Type B pancreatic cell (in vitro differentiated cells): ENCODE measurements around the gene MTA2. TPM values are rescaled to one million over a fixed set of nuclear protein-coding genes. Genes with fewer than 3 reads are reported as not detected.
A peak's percentile ranks its signal among the peaks of the same experiment; 100 is the strongest.

Experiments used
- DNase-seq: peaks from one replicate; pipeline ENCODE4 v3.0.0; 2021; ENCODE audit warnings: mixed read lengths; ENCODE audit not compliant: unreplicated experiment; ENCODE audit errors: extremely low spot score
- H3K27ac Mint-ChIP-seq: 2 replicates; pipeline ENCODE4 v1.8.0; 2021; ENCODE audit warnings: mild to moderate bottlenecking, mixed read lengths
- H3K27me3 Mint-ChIP-seq: 2 replicates; pipeline ENCODE4 v1.8.0; 2021; ENCODE audit warnings: mixed read lengths
- H3K36me3 Mint-ChIP-seq: 2 replicates; pipeline ENCODE4 v1.8.0; 2021; ENCODE audit warnings: mixed read lengths
- H3K4me1 Mint-ChIP-seq: one replicate; pipeline ENCODE4 v1.8.0; 2021; ENCODE audit warnings: mixed read lengths; ENCODE audit not compliant: unreplicated experiment
- H3K4me3 Mint-ChIP-seq: 2 replicates; pipeline ENCODE4 v1.8.0; 2021; ENCODE audit warnings: mild to moderate bottlenecking, mixed read lengths
- H3K9me3 Mint-ChIP-seq: 2 replicates; pipeline ENCODE4 v1.8.0; 2021; ENCODE audit warnings: mixed read lengths
- CTCF ChIP-seq: fragments of 200-600 bp; sonication (generic); conservative IDR thresholded peaks from 2 replicates; pipeline ENCODE4 v1.5.0; 2021; ENCODE audit warnings: antibody characterized with exemption, mild to moderate bottlenecking
- total RNA-seq: library from RNA; stranded (reverse); gene quantifications from 2 replicates; pipeline ENCODE4 v1.2.1, GENCODE V29; 2021; ENCODE audit warnings: low replicate concordance

Gene MTA2
- total RNA-seq, 1 donor from 2014 or later = 152 TPM

DNA sequence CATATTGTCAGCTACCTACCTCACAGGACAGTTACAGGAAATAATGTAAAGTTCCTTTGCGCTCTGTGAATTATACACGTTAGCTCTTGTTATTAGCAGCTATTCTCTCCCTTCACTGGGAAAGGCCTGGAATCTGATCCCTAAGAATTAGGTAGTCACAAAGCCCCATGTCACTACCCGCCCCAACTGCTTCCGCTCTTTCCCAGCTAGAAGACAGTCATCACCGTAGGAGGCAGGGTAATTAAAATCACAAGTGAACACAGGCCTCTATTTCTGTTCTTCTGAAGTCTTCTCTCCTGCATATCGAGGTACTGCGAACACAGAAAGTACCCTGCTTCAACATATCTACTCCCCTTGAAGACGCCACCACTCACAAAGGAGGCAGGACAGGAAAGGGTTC, 42.5 kb downstream of the MTA2 start:
- DNase-seq = no peak
- no peaks in the 10 kb centered on the region for H3K9me3 Mint-ChIP-seq
- H3K4me1 Mint-ChIP-seq = peaks cover 57% of the 10 kb centered on the region
- no peak overlapping the region for H3K4me3 Mint-ChIP-seq
- H3K27ac Mint-ChIP-seq = peak overlapping the region; percentile 98
- TF ChIP-seq CTCF = no peak
- peaks cover 33% of the 10 kb centered on the region for H3K36me3 Mint-ChIP-seq
- H3K27me3 Mint-ChIP-seq = no peaks in the 10 kb centered on the region

GRCh38 chr11:62558669-62559068, 43.0 kb downstream of the MTA2 start:
- no peak for TF ChIP-seq CTCF
- DNase-seq = no peak
- H3K4me1 Mint-ChIP-seq = peaks cover 62% of the 10 kb centered on the region
- H3K27ac Mint-ChIP-seq = no peak overlapping the region
- H3K9me3 Mint-ChIP-seq = no peaks in the 10 kb centered on the region
- H3K27me3 Mint-ChIP-seq = no peaks in the 10 kb centered on the region
- peaks cover 33% of the 10 kb centered on the region for H3K36me3 Mint-ChIP-seq
- H3K4me3 Mint-ChIP-seq = no peak overlapping the region

DNA sequence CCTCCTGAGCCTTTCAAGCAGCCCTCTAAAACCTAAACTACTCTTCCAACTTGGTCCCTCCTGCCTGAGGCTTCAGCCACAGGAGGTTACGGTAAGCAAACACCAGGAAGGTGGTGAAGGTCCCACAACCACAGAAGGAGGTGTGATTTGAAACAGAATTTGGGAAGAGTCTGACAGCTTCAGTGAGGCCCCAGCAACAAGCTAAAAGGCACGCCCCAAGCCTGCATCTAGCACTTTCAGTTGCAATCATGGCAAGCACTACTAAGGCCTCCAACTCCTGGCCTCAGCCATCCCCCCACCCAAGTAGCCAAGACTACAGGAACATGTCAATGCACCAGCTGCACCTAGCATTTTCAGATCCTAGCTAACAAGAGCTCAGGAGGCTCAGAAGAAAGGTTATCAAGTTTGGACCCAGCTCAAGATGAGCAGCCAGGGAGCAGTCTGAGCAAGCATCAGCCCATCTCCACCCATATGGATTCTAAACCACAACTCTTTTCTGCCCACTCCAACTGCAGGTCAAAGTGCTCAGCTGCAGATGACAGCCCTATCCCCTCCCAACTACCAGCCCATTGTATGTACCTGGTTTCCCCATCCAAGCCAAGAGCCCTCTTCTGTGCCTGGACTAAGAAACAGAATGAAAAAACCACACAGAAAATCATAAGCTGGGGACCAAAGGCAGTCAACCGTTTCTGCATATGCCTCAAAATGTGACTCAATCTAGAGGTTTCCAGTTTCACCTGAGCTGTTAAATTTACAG, 44.6 kb downstream of the MTA2 start:
- peaks cover 77% of the 10 kb centered on the region for H3K4me1 Mint-ChIP-seq
- no peak for TF ChIP-seq CTCF
- peaks cover 33% of the 10 kb centered on the region for H3K36me3 Mint-ChIP-seq
- H3K4me3 Mint-ChIP-seq = peak overlapping the region; percentile 62
- peak overlapping the region; percentile 99 for H3K27ac Mint-ChIP-seq
- H3K27me3 Mint-ChIP-seq = no peaks in the 10 kb centered on the region
- no peaks in the 10 kb centered on the region for H3K9me3 Mint-ChIP-seq
- DNase-seq = no peak

DNA sequence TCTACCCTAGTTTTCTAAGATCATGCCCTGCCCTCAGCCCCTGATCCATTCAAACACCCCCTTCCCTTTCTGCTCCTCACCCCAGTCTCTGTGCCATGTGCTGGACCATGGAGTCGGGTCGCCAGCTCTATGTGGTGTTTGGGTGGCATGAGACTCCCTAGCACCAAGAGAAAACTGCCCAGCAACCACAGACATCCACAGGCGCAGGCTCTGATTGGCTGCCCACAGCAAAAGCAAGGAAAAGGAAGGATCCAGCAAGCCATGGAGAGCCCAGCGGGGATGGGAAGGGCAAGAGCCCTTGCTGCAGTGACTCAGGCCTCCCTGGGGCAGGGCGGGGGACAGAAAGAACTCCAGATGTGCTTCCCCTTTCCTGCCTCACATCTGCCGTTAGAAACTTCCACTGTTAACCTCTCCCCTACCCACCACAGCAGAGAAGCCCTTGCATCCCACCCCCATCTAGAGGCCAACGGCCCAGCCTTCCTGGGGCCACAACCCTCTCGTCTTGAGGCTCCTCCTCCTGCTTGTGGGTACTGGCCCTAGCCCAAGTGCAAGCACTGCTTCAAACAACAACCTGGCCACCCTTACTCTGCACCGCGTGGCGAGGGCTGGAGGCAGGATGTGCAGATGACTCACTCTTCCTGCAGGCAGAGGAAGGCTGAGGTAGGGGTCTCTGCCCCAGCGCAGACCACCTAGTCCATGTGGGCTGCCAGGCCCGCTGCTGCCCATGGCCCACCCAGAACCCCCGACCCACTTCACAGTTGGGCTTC, 45.4 kb downstream of the MTA2 start:
- H3K4me1 Mint-ChIP-seq = peaks cover 78% of the 10 kb centered on the region
- H3K4me3 Mint-ChIP-seq = peak overlapping the region; percentile 79
- no peak for TF ChIP-seq CTCF
- H3K36me3 Mint-ChIP-seq = peaks cover 29% of the 10 kb centered on the region
- no peaks in the 10 kb centered on the region for H3K27me3 Mint-ChIP-seq
- DNase-seq = peak; percentile 76
- peak overlapping the region; percentile 99 for H3K27ac Mint-ChIP-seq
- no peaks in the 10 kb centered on the region for H3K9me3 Mint-ChIP-seq

DNA sequence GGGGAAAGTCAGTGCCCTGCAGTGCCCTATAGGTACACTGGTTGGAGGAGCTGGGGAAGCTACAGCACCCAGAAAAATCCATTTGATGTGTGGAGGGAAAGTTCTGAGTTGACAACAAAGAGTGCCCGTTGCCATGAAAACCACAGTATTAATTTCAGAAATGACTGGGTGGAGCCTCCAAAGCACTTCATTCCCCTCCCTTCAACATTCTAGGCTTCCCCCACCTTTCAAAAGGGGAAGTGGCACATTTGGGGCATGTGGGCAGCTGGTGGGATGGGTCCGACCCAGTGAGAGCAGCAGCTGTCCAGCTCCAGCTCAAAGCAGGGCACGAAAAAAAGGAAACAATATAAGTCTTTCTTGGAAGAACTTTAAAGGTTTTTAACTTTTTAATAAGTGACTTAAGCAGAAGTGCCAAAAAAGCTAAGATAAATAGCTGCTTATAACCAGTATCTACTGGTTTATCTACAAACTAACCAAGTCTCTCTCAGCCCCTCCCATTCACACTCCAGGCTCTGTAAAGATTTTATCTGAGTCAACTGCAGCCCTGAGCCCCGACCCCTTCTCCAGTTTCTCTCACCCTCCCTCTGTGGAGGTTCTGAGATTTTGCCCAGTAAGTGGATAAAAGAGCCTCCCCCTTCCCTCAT, 46.1 kb downstream of the MTA2 start:
- H3K4me3 Mint-ChIP-seq = peak overlapping the region; percentile 79
- peaks cover 74% of the 10 kb centered on the region for H3K4me1 Mint-ChIP-seq
- H3K9me3 Mint-ChIP-seq = no peaks in the 10 kb centered on the region
- no peaks in the 10 kb centered on the region for H3K27me3 Mint-ChIP-seq
- peaks cover 26% of the 10 kb centered on the region for H3K36me3 Mint-ChIP-seq
- peak overlapping the region; percentile 99 for H3K27ac Mint-ChIP-seq
- TF ChIP-seq CTCF = no peak
- DNase-seq = no peak
